Adrenal gland (tissue), 5 donors: ENCODE results near the gene PLXNC1.

Source experiments
- CTCF ChIP-seq, 6 experiments: fragments of 450-650 bp in 4 of 6; fragments of 200-600 bp in 2 of 6; sonication (generic) in 1 of 6; IDR thresholded peaks; 1 replicate in 5 of 6; 2 replicates in 1 of 6; pipeline versions ENCODE4 v1.5.1 to v1.8.0; 2016 to 2021; ENCODE audit warnings: antibody characterized with exemption in 6 of 6, mild to moderate bottlenecking in 2 of 6, moderate library complexity in 1 of 6
- POLR2A ChIP-seq, 2 donors: fragments of 450-650 bp; IDR thresholded peaks; one replicate each; pipeline ENCODE4 v1.6.1; 2017; ENCODE audit warnings: antibody characterized with exemption in 2 of 2, mild to moderate bottlenecking in 2 of 2, moderate library complexity in 1 of 2
- donor health status: DM: no; HTN: no; CAD: no.

GRCh38 chr12:94304566-94305061 lies 156.2 kb downstream of the PLXNC1 start:
- TF ChIP-seq POLR2A (IDR thresholded peaks at IDR 0.05) (no peak), CTCF (IDR thresholded peaks at IDR 0.05) (no peak)
